ENCODE results near the gene AATK.

- TF ChIP-seq POLR2A (IDR thresholded peaks at IDR 0.05) (no peak), CTCF (IDR thresholded peaks at IDR 0.05 in 8 of 11, conservative IDR thresholded peaks at IDR 0.05 in 3 of 11) (no peak), POLR2AphosphoS5 (IDR thresholded peaks at IDR 0.05) (no peak)
These were observed 37.2 kb downstream of the AATK start for GRCh38 chr17:81128774-81129173.
